SK-N-MC (cell line): ENCODE measurements around the gene RBBP7.

Source experiments
- DNase-seq: peaks from one replicate; pipeline ENCODE4 v3.0.0-alpha.2; 2011; ENCODE audit warnings: low read depth, low spot score
- H3K27ac ChIP-seq: fragments of 200-600 bp; sonication (generic); 2 replicates; pipeline ENCODE4 v1.5.1; 2016; ENCODE audit warnings: mixed run types
- H3K36me3 ChIP-seq: fragments of 200-600 bp; sonication (generic); 2 replicates; pipeline ENCODE4 v1.6.1; 2017; ENCODE audit warnings: antibody characterized with exemption, low read length, mixed read lengths; ENCODE audit not compliant: insufficient read depth
- H3K4me3 ChIP-seq: fragments of 200-600 bp; sonication (generic); 2 replicates; pipeline ENCODE4 v1.5.1; 2016
- H3K9ac ChIP-seq: fragments of 200-600 bp; sonication (generic); 2 replicates; pipeline ENCODE4 v1.8.0; 2017; ENCODE audit warnings: mixed run types, mixed read lengths; ENCODE audit not compliant: insufficient read length
- H3K9me3 ChIP-seq: fragments of 200-600 bp; sonication (generic); 2 replicates; pipeline ENCODE4 v1.6.1; 2017; ENCODE audit warnings: low read depth, mild to moderate bottlenecking, antibody characterized with exemption, low read length, moderate library complexity, mixed read lengths
- EZH2 ChIP-seq: fragments of 200-600 bp; sonication (generic); IDR thresholded peaks from one replicate; pipeline ENCODE4 v1.6.1; 2017; ENCODE audit warnings: antibody characterized with exemption
- FOXP2 ChIP-seq: optimal IDR thresholded peaks from 2 replicates; pipeline ENCODE3; 2011; ENCODE audit warnings: mild to moderate bottlenecking, moderate library complexity; ENCODE audit not compliant: insufficient read depth; ENCODE audit errors: extremely low read length, control extremely low read depth
- POLR2AphosphoS5 ChIP-seq: IDR thresholded peaks from 2 replicates; pipeline ENCODE4 v1.6.1; 2012; ENCODE audit warnings: mild to moderate bottlenecking, low read depth, low read length, borderline replicate concordance

Gene RBBP7

GRCh38 chrX:16825264-16826035 lies 44.7 kb downstream of the RBBP7 start:
- Histone ChIP-seq H3K27ac (no peak overlapping the region), H3K4me3 (no peak overlapping the region), H3K9me3 (no peaks in the 10 kb centered on the region), H3K9ac (no peak overlapping the region), H3K36me3 (peaks cover 30% of the 10 kb centered on the region)
- DNase-seq, result no peak
- TF ChIP-seq POLR2AphosphoS5, result no peak
- TF ChIP-seq EZH2, result no peak
- TF ChIP-seq FOXP2, result no peak

GRCh38 chrX:16822723-16823122 lies 47.4 kb downstream of the RBBP7 start:
- DNase-seq, result no peak
- no peak overlapping the region for H3K27ac ChIP-seq
- TF ChIP-seq EZH2 (no peak), FOXP2 (no peak), POLR2AphosphoS5 (no peak)
- H3K9me3 ChIP-seq, result no peaks in the 10 kb centered on the region
- no peak overlapping the region for H3K4me3 ChIP-seq
- peaks cover 25% of the 10 kb centered on the region for H3K36me3 ChIP-seq
- H3K9ac ChIP-seq, result no peak overlapping the region

GRCh38 chrX:16819634-16820033 lies 50.5 kb downstream of the RBBP7 start:
- Histone ChIP-seq H3K9ac (no peak overlapping the region), H3K4me3 (no peak overlapping the region), H3K27ac (no peak overlapping the region; the same call in 1 of the 2 replicates), H3K36me3 (peaks cover 25% of the 10 kb centered on the region), H3K9me3 (no peaks in the 10 kb centered on the region)
- no peak for DNase-seq
- TF ChIP-seq EZH2 (no peak), POLR2AphosphoS5 (no peak), FOXP2 (no peak)

GRCh38 chrX:16814597-16814996 lies 55.6 kb downstream of the RBBP7 start:
- Histone ChIP-seq H3K9me3 (no peaks in the 10 kb centered on the region), H3K9ac (no peak overlapping the region), H3K27ac (no peak overlapping the region), H3K4me3 (no peak overlapping the region), H3K36me3 (peaks cover 17% of the 10 kb centered on the region)
- TF ChIP-seq EZH2, result no peak
- TF ChIP-seq POLR2AphosphoS5, result no peak
- TF ChIP-seq FOXP2, result no peak
- DNase-seq, result no peak

GRCh38 chrX:16807976-16808542 lies 62.1 kb downstream of the RBBP7 start:
- Histone ChIP-seq H3K36me3 (peaks cover 11% of the 10 kb centered on the region; the same call in 1 of the 2 replicates), H3K27ac (no peak overlapping the region), H3K9me3 (no peaks in the 10 kb centered on the region), H3K9ac (no peak overlapping the region), H3K4me3 (no peak overlapping the region)
- TF ChIP-seq POLR2AphosphoS5 (no peak), EZH2 (no peak), FOXP2 (no peak)
- no peak for DNase-seq

- Histone ChIP-seq H3K4me3 (no peak overlapping the region), H3K9ac (no peak overlapping the region), H3K36me3 (peaks cover 6% of the 10 kb centered on the region; the same call in 1 of the 2 replicates), H3K9me3 (no peaks in the 10 kb centered on the region), H3K27ac (no peak overlapping the region)
- DNase-seq, result no peak
- TF ChIP-seq POLR2AphosphoS5, result no peak
- no peak for TF ChIP-seq EZH2
- no peak for TF ChIP-seq FOXP2
Observed at GRCh38 chrX:16807548-16807947, 62.6 kb downstream of the RBBP7 start.

- Histone ChIP-seq H3K9me3 (no peaks in the 10 kb centered on the region), H3K36me3 (peaks cover 3% of the 10 kb centered on the region; the same call in 1 of the 2 replicates), H3K27ac (0 out of 2 replicates have a peak overlapping the region, but pooled peaks have one; percentile 13), H3K4me3 (no peak overlapping the region), H3K9ac (no peak overlapping the region)
- DNase-seq, result no peak
- TF ChIP-seq FOXP2 (no peak), POLR2AphosphoS5 (no peak), EZH2 (no peak)
Observed at GRCh38 chrX:16804923-16805464, 65.2 kb downstream of the RBBP7 start.

GRCh38 chrX:16797841-16798240 lies 72.3 kb downstream of the RBBP7 start:
- TF ChIP-seq POLR2AphosphoS5 (no peak), FOXP2 (no peak), EZH2 (no peak)
- Histone ChIP-seq H3K27ac (peak overlapping the region; percentile 0), H3K9ac (no peak overlapping the region), H3K36me3 (peaks cover 26% of the 10 kb centered on the region), H3K4me3 (no peak overlapping the region), H3K9me3 (no peaks in the 10 kb centered on the region)
- DNase-seq, result no peak

- H3K9ac ChIP-seq, result no peak overlapping the region
- TF ChIP-seq POLR2AphosphoS5 (no peak), FOXP2 (no peak), EZH2 (no peak)
Observed at GRCh38 chrX:16797358-16797757, 72.8 kb downstream of the RBBP7 start.

More at GRCh38 chrX:16797358-16797757, 72.8 kb downstream of the RBBP7 start:
- peaks cover 26% of the 10 kb centered on the region for H3K36me3 ChIP-seq
- no peaks in the 10 kb centered on the region for H3K9me3 ChIP-seq
- no peak overlapping the region for H3K4me3 ChIP-seq
- H3K27ac ChIP-seq, result 0 out of 2 replicates have a peak overlapping the region, but pooled peaks have one; percentile 0
- no peak for DNase-seq
